ENCODE measurements around the gene EPHB3.

GRCh38 chr3:184512621-184513020, 49.0 kb upstream of the EPHB3 start:
- TF ChIP-seq CTCF (IDR thresholded peaks at IDR 0.05; ENCODE audit: low read length) (no peak), EZH2 (IDR thresholded peaks at IDR 0.05; ENCODE audit: borderline replicate concordance, low read length) (no peak)

Data from OCI-LY1 (cell line).